Measurements from ENCODE around the gene MRGPRD.

MRGPRD gene

DNA sequence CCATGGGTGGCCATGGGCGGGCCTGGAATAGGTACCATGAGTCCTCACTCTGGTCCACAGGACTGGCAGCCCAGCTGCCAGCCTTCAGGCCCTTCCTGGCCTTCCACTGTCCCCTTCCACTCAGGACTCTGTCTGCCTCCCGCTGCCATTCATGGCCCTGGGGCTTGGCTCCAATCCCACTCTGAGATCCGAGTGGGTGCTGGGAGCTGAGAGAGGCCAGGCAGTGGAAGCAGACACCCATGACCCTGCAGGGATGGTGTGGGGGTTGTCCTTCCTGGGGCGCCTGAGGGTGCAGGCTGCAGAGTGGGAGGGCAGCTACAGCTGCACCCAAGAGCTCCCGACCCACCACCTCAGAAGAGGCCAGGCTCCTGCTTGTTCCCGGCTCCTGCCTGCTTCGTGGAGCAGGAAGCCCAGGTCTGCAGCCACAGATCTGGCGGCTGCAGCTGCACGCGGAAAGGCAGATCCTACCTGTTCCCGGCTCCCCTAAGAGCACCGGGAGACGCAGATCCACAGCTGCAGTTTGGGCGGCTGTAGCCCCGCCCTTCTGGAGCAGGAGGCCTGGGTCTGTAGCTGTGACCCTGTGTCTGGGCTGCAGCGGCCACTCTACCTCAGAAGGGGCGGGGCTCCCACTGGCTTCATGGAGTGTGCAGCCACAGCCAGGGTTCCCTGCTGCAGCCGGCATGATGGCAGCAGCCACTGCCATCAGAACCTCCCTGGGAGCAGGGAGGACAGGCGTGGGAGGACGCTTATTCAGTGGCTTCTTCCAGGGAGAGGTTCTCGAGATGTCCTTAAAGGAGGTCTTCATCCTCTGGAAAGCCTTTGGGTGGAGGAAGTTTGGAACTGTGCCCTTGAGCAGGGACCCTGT is 49.6 kb downstream of the MRGPRD start:
- no peak for TF ChIP-seq CTCF (conservative IDR thresholded peaks at IDR 0.05)

More for the DNA sequence above, 49.6 kb downstream of the MRGPRD start:
- no peak overlapping the region for H3K27ac ChIP-seq
